K562 (cell line): ENCODE results near the gene SEC31A. TPM values are rescaled to one million over a fixed set of nuclear protein-coding genes. Genes with fewer than 3 reads are reported as not detected.

Experiments
- HSF4 ChIP-seq: fragments of 250-450 bp; sonication (Bioruptor Pico); IDR thresholded peaks from 2 replicates; pipeline ENCODE4 v2.1.2; 2022; ENCODE audit warnings: mild to moderate bottlenecking, moderate library complexity, borderline replicate concordance
- KAT7 ChIP-seq: sonication (generic); formaldehyde crosslinking; IDR thresholded peaks from 2 replicates; pipeline ENCODE4 v1.8.0; 2022; ENCODE audit warnings: missing genetic modification reagents, mild to moderate bottlenecking, borderline replicate concordance
- PHB2 ChIP-seq: fragments of 450-650 bp; IDR thresholded peaks from 2 replicates; pipeline ENCODE4 v1.6.1; 2017; ENCODE audit warnings: low read depth
- SREBF2 ChIP-seq: sonication (generic); formaldehyde crosslinking; IDR thresholded peaks from 2 replicates; pipeline ENCODE4 v1.4.0; 2020; ENCODE audit warnings: mild to moderate bottlenecking, missing genetic modification reagents
- STAT5A ChIP-seq: IDR thresholded peaks from 2 replicates; pipeline ENCODE4 v1.6.1; 2012; ENCODE audit warnings: low read length, inconsistent platforms, borderline replicate concordance
- polyA plus RNA-seq, 8 experiments: library from polyadenylated mRNA; depleted of rRNA in 4 of 8; stranded (reverse) in 5 of 8; unstranded in 3 of 8; fragments of >200 nt; fragmentation: Nextera tagmentation in 2 of 8; fragmentation: Illumina TruSeq in 1 of 8; extraction: Ambion mirVana in 2 of 8; extraction: Trizol in 1 of 8; gene quantifications; 2 replicates each; pipeline versions ENCODE4 v1.2.1 to v1.2.3, GENCODE V29; 2011 to 2014; ENCODE audit warnings: inconsistent platforms in 1 of 8, missing spikeins in 1 of 8
- total RNA-seq, 7 experiments: library from RNA; depleted of rRNA in 6 of 7; stranded (reverse); fragments of >200 nt in 6 of 7; fragmentation: Illumina TruSeq in 2 of 7; extraction: Trizol in 2 of 7; gene quantifications; 2 replicates each; pipeline versions ENCODE4 v1.2.1 to v1.2.3, GENCODE V29; 2011 to 2021; ENCODE audit warnings: low replicate concordance in 1 of 7
- TF ChIP-seq, protein P1 (sequence below): sonication (generic); formaldehyde crosslinking; IDR thresholded peaks from 2 replicates; pipeline ENCODE4 v1.8.1; 2023; ENCODE audit warnings: mild to moderate bottlenecking, missing genetic modification reagents
- TF ChIP-seq, protein P2 (sequence below): sonication (generic); formaldehyde crosslinking; IDR thresholded peaks from 2 replicates; pipeline ENCODE4 v1.8.0; 2022; ENCODE audit warnings: mild to moderate bottlenecking, missing genetic modification reagents
- TF ChIP-seq, protein P3 (sequence below): fragments of 250-450 bp; sonication (Bioruptor Pico); IDR thresholded peaks from 2 replicates; pipeline ENCODE4 v1.4.0; 2020; ENCODE audit warnings: mild to moderate bottlenecking, moderate library complexity
- TF ChIP-seq, protein P4 (sequence below), 2 experiments: fragments of 150-350 bp in 1 of 2; IDR thresholded peaks; 2 replicates each; pipeline ENCODE4 v1.6.1; 2012 to 2016; ENCODE audit warnings: low read depth in 2 of 2, low read length in 2 of 2, mild to moderate bottlenecking in 1 of 2, moderate library complexity in 1 of 2
- TF ChIP-seq, protein P5 (sequence below): fragments of 450-650 bp; IDR thresholded peaks from 2 replicates; pipeline ENCODE4 v1.6.1; 2017; ENCODE audit warnings: antibody characterized with exemption, mild to moderate bottlenecking

The SEC31A gene
- total and polyA plus RNA-seq, 9 of the 15 experiments (the other 6 are each of a cell fraction or from before 2014, with no cell fraction given), result 78.9 to 241 (median 173) TPM

DNA sequence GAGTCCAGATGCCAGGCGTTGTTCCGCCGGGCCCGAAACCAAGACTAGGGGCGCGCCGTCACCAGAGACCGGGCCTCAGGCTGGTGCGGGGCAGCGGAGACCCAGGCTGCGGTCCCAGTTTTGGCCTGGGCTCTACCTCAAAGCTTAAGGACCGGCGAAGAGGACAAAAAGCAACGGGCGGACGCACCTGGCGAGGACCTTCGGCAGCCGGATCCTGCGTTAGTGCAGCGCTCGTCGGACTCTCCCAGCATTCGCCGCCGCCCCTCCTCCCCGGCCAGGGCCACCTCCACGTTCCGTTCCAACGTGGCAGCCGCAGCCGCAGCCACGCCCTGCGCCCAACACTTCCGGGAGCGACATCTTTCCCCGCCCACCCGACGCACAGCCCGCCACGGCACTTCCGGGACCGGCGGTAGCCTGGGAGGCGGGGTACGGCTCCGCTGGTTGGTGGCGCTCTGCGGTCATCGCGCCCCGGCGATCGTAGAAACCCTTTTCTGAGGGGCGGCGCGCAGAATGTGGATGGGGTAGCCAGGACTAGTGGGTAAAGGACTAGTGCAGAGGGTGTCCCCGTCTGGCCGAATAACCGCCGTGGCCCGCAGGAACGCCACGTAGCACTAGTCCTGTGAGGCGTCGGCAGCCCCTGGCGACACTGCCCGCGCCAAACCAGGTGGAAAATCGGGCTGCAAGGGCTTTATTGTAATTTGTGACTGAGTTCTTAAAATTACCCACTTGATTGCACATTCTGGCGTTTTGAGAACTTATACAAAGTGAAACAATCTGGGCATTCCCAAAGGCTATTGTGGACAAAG lies at the start of gene SEC31A (continued):
- TF ChIP-seq, protein P1, sequence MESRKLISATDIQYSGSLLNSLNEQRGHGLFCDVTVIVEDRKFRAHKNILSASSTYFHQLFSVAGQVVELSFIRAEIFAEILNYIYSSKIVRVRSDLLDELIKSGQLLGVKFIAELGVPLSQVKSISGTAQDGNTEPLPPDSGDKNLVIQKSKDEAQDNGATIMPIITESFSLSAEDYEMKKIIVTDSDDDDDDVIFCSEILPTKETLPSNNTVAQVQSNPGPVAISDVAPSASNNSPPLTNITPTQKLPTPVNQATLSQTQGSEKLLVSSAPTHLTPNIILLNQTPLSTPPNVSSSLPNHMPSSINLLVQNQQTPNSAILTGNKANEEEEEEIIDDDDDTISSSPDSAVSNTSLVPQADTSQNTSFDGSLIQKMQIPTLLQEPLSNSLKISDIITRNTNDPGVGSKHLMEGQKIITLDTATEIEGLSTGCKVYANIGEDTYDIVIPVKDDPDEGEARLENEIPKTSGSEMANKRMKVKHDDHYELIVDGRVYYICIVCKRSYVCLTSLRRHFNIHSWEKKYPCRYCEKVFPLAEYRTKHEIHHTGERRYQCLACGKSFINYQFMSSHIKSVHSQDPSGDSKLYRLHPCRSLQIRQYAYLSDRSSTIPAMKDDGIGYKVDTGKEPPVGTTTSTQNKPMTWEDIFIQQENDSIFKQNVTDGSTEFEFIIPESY (CRISPR knock-in tag), result peak; percentile 41; the same call in 1 of the 2 replicates
- no peak for TF ChIP-seq PHB2
- TF ChIP-seq, protein P2, sequence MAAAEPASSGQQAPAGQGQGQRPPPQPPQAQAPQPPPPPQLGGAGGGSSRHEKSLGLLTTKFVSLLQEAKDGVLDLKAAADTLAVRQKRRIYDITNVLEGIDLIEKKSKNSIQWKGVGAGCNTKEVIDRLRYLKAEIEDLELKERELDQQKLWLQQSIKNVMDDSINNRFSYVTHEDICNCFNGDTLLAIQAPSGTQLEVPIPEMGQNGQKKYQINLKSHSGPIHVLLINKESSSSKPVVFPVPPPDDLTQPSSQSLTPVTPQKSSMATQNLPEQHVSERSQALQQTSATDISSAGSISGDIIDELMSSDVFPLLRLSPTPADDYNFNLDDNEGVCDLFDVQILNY, result peak; percentile 83; the same call in 1 of the 2 replicates
- peak; percentile 83; the same call in 1 of the 2 replicates for TF ChIP-seq KAT7 (CRISPR knock-in tag)
- TF ChIP-seq, protein P3, sequence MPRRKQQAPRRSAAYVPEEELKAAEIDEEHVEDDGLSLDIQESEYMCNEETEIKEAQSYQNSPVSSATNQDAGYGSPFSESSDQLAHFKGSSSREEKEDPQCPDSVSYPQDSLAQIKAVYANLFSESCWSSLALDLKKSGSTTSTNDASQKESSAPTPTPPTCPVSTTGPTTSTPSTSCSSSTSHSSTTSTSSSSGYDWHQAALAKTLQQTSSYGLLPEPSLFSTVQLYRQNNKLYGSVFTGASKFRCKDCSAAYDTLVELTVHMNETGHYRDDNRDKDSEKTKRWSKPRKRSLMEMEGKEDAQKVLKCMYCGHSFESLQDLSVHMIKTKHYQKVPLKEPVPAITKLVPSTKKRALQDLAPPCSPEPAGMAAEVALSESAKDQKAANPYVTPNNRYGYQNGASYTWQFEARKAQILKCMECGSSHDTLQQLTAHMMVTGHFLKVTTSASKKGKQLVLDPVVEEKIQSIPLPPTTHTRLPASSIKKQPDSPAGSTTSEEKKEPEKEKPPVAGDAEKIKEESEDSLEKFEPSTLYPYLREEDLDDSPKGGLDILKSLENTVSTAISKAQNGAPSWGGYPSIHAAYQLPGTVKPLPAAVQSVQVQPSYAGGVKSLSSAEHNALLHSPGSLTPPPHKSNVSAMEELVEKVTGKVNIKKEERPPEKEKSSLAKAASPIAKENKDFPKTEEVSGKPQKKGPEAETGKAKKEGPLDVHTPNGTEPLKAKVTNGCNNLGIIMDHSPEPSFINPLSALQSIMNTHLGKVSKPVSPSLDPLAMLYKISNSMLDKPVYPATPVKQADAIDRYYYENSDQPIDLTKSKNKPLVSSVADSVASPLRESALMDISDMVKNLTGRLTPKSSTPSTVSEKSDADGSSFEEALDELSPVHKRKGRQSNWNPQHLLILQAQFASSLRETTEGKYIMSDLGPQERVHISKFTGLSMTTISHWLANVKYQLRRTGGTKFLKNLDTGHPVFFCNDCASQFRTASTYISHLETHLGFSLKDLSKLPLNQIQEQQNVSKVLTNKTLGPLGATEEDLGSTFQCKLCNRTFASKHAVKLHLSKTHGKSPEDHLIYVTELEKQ (CRISPR knock-in tag), result no peak
- 0 out of 2 replicates have a peak, but pooled peaks have one; percentile 72 for TF ChIP-seq SREBF2
- TF ChIP-seq, protein P4, sequence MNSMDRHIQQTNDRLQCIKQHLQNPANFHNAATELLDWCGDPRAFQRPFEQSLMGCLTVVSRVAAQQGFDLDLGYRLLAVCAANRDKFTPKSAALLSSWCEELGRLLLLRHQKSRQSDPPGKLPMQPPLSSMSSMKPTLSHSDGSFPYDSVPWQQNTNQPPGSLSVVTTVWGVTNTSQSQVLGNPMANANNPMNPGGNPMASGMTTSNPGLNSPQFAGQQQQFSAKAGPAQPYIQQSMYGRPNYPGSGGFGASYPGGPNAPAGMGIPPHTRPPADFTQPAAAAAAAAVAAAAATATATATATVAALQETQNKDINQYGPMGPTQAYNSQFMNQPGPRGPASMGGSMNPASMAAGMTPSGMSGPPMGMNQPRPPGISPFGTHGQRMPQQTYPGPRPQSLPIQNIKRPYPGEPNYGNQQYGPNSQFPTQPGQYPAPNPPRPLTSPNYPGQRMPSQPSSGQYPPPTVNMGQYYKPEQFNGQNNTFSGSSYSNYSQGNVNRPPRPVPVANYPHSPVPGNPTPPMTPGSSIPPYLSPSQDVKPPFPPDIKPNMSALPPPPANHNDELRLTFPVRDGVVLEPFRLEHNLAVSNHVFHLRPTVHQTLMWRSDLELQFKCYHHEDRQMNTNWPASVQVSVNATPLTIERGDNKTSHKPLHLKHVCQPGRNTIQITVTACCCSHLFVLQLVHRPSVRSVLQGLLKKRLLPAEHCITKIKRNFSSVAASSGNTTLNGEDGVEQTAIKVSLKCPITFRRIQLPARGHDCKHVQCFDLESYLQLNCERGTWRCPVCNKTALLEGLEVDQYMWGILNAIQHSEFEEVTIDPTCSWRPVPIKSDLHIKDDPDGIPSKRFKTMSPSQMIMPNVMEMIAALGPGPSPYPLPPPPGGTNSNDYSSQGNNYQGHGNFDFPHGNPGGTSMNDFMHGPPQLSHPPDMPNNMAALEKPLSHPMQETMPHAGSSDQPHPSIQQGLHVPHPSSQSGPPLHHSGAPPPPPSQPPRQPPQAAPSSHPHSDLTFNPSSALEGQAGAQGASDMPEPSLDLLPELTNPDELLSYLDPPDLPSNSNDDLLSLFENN (IDR thresholded peaks at IDR 0.05; ENCODE audit: low read depth in 2 of 2, low read length in 2 of 2), result 0 out of 4 replicates have a peak, but pooled peaks of 1 of the 2 experiments have one; percentile 31
- no peak for TF ChIP-seq HSF4 (CRISPR knock-in tag)
- TF ChIP-seq, protein P5, sequence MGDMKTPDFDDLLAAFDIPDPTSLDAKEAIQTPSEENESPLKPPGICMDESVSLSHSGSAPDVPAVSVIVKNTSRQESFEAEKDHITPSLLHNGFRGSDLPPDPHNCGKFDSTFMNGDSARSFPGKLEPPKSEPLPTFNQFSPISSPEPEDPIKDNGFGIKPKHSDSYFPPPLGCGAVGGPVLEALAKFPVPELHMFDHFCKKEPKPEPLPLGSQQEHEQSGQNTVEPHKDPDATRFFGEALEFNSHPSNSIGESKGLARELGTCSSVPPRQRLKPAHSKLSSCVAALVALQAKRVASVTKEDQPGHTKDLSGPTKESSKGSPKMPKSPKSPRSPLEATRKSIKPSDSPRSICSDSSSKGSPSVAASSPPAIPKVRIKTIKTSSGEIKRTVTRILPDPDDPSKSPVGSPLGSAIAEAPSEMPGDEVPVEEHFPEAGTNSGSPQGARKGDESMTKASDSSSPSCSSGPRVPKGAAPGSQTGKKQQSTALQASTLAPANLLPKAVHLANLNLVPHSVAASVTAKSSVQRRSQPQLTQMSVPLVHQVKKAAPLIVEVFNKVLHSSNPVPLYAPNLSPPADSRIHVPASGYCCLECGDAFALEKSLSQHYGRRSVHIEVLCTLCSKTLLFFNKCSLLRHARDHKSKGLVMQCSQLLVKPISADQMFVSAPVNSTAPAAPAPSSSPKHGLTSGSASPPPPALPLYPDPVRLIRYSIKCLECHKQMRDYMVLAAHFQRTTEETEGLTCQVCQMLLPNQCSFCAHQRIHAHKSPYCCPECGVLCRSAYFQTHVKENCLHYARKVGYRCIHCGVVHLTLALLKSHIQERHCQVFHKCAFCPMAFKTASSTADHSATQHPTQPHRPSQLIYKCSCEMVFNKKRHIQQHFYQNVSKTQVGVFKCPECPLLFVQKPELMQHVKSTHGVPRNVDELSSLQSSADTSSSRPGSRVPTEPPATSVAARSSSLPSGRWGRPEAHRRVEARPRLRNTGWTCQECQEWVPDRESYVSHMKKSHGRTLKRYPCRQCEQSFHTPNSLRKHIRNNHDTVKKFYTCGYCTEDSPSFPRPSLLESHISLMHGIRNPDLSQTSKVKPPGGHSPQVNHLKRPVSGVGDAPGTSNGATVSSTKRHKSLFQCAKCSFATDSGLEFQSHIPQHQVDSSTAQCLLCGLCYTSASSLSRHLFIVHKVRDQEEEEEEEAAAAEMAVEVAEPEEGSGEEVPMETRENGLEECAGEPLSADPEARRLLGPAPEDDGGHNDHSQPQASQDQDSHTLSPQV, result no peak
- TF ChIP-seq STAT5A, result no peak; the same call in 1 of the 2 replicates
